Measurements from ENCODE around the gene HOXA2.

DNA sequence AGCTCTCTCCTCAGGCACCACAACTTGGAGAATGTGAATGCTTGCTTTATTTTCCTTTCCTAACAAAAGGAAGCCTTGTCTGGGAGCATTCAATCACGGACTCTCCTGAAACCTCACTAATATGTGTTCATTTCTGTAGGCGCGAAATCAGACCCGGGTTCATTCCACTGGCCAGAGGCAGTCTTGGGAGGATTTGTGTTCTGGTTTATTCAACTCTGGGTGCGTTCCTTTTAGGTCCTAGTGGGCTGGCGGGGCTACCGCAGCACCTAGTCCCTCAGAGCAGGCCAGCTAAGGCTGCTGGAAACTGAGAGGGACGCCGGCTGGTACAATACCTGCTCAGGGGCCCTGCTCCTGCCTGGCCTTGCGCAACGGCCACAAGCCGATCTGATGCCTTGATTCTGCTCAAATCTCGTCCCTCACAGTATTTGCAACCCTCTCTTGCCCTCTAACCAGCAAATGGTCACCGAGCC, 20.6 kb upstream of the HOXA2 start:
- TF ChIP-seq ZBTB33 (IDR thresholded peaks at IDR 0.05), result no peak
- TF ChIP-seq, protein P1, sequence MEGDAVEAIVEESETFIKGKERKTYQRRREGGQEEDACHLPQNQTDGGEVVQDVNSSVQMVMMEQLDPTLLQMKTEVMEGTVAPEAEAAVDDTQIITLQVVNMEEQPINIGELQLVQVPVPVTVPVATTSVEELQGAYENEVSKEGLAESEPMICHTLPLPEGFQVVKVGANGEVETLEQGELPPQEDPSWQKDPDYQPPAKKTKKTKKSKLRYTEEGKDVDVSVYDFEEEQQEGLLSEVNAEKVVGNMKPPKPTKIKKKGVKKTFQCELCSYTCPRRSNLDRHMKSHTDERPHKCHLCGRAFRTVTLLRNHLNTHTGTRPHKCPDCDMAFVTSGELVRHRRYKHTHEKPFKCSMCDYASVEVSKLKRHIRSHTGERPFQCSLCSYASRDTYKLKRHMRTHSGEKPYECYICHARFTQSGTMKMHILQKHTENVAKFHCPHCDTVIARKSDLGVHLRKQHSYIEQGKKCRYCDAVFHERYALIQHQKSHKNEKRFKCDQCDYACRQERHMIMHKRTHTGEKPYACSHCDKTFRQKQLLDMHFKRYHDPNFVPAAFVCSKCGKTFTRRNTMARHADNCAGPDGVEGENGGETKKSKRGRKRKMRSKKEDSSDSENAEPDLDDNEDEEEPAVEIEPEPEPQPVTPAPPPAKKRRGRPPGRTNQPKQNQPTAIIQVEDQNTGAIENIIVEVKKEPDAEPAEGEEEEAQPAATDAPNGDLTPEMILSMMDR (IDR thresholded peaks at IDR 0.05; ENCODE audit: low read depth, low read length, missing input control), result no peak
- TF ChIP-seq, protein P2, sequence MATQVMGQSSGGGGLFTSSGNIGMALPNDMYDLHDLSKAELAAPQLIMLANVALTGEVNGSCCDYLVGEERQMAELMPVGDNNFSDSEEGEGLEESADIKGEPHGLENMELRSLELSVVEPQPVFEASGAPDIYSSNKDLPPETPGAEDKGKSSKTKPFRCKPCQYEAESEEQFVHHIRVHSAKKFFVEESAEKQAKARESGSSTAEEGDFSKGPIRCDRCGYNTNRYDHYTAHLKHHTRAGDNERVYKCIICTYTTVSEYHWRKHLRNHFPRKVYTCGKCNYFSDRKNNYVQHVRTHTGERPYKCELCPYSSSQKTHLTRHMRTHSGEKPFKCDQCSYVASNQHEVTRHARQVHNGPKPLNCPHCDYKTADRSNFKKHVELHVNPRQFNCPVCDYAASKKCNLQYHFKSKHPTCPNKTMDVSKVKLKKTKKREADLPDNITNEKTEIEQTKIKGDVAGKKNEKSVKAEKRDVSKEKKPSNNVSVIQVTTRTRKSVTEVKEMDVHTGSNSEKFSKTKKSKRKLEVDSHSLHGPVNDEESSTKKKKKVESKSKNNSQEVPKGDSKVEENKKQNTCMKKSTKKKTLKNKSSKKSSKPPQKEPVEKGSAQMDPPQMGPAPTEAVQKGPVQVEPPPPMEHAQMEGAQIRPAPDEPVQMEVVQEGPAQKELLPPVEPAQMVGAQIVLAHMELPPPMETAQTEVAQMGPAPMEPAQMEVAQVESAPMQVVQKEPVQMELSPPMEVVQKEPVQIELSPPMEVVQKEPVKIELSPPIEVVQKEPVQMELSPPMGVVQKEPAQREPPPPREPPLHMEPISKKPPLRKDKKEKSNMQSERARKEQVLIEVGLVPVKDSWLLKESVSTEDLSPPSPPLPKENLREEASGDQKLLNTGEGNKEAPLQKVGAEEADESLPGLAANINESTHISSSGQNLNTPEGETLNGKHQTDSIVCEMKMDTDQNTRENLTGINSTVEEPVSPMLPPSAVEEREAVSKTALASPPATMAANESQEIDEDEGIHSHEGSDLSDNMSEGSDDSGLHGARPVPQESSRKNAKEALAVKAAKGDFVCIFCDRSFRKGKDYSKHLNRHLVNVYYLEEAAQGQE (IDR thresholded peaks at IDR 0.05), result no peak
- TF ChIP-seq RAD21 (IDR thresholded peaks at IDR 0.05), result no peak
- TF ChIP-seq NR2F2 (IDR thresholded peaks at IDR 0.05), result no peak
- TF ChIP-seq ATF3 (IDR thresholded peaks at IDR 0.05), result no peak
- no peak for TF ChIP-seq SP1 (IDR thresholded peaks at IDR 0.05)
- no peak for TF ChIP-seq TAF1 (conservative IDR thresholded peaks at IDR 0.05)
- TF ChIP-seq YY1 (IDR thresholded peaks at IDR 0.05), result no peak
- TF ChIP-seq HNF4A (conservative IDR thresholded peaks at IDR 0.05), result no peak
- no peak for TF ChIP-seq JUND (IDR thresholded peaks at IDR 0.05)
- no peak for TF ChIP-seq EGR1 (IDR thresholded peaks at IDR 0.05; ENCODE audit: low read depth in 2 of 2)
- no peak for TF ChIP-seq FOXA1 (IDR thresholded peaks at IDR 0.05)
